CD4-positive, CD25-positive, alpha-beta regulatory T cell (primary cell): Measurements from ENCODE around the gene SDHAF3. TPM values are rescaled to one million over a fixed set of nuclear protein-coding genes. Genes with fewer than 3 reads are reported as not detected.
"Not testable (repeated sequence)": the region's sequence is repeated elsewhere in the genome, so short reads cannot be mapped to it uniquely, and the experiment has no call there.

Source experiments
- ATAC-seq, 2 donors: fragments of 150-1000 bp; cut with Tn5 transposase; one replicate each; pipeline ENCODE4 v1.10.0; 2021; ENCODE audit warnings: low read depth in 2 of 2, moderate number of reproducible peaks in 2 of 2, moderate library complexity in 1 of 2
- DNase-seq, 3 donors: peaks; one replicate each; pipeline versions ENCODE4 v3.0.0 to v3.0.0-alpha.2; 2012 to 2022; ENCODE audit warnings: mixed read lengths in 1 of 3
- H3K27ac ChIP-seq: one replicate; pipeline ENCODE4 v1.7.0; 2013; ENCODE audit warnings: mild to moderate bottlenecking, low read length; ENCODE audit not compliant: insufficient read depth, poor library complexity, severe bottlenecking
- H3K27me3 ChIP-seq: one replicate; pipeline ENCODE4 v1.7.0; 2013; ENCODE audit warnings: low read length; ENCODE audit not compliant: control insufficient read depth, insufficient read depth
- H3K36me3 ChIP-seq: one replicate; pipeline ENCODE4 v1.7.0; 2013; ENCODE audit warnings: mild to moderate bottlenecking, low read length, moderate library complexity; ENCODE audit not compliant: control insufficient read depth, insufficient read depth
- H3K4me1 ChIP-seq: 2 replicates; pipeline ENCODE4 v1.7.0; 2013; ENCODE audit warnings: mild to moderate bottlenecking, low read length; ENCODE audit not compliant: insufficient read depth, control insufficient read depth, poor library complexity, severe bottlenecking
- H3K4me3 ChIP-seq: one replicate; pipeline ENCODE4 v1.7.0; 2013; ENCODE audit warnings: low read depth, mild to moderate bottlenecking, low read length, moderate library complexity
- H3K9me3 ChIP-seq, 2 experiments: 1 replicate in 1 of 2; 2 replicates in 1 of 2; pipeline ENCODE4 v1.7.0; 2013; ENCODE audit warnings: low read length in 2 of 2, mild to moderate bottlenecking in 1 of 2, moderate library complexity in 1 of 2; ENCODE audit not compliant: control insufficient read depth in 2 of 2
- H3K27ac Mint-ChIP-seq, 3 donors: one replicate each; pipeline ENCODE4 v1.8.0; 2020 to 2022; ENCODE audit warnings: mild to moderate bottlenecking in 3 of 3, mixed read lengths in 3 of 3, moderate library complexity in 2 of 3
- H3K27me3 Mint-ChIP-seq: one replicate; pipeline ENCODE4 v1.8.0; 2022; ENCODE audit warnings: mild to moderate bottlenecking, mixed read lengths
- H3K36me3 Mint-ChIP-seq: one replicate; pipeline ENCODE4 v1.8.0; 2020; ENCODE audit warnings: mixed read lengths
- H3K4me1 Mint-ChIP-seq, 4 donors: one replicate each; pipeline ENCODE4 v1.8.0; 2020 to 2022; ENCODE audit warnings: mixed read lengths in 4 of 4, mild to moderate bottlenecking in 1 of 4
- H3K4me3 Mint-ChIP-seq, 4 donors: one replicate each; pipeline ENCODE4 v1.8.0; 2020 to 2022; ENCODE audit warnings: mild to moderate bottlenecking in 4 of 4, mixed read lengths in 4 of 4, moderate library complexity in 3 of 4
- H3K9me3 Mint-ChIP-seq, 7 donors: one replicate each; pipeline ENCODE4 v1.8.0; 2020 to 2022; ENCODE audit warnings: mixed read lengths in 7 of 7, mild to moderate bottlenecking in 3 of 7, moderate library complexity in 2 of 7
- polyA plus RNA-seq, 4 donors: library from polyadenylated mRNA; unstranded; fragments of 300-500 nt; fragmentation: Illumina TruSeq; gene quantifications; one replicate each; pipeline ENCODE4 v1.2.3, GENCODE V29; 2021
- total RNA-seq: library from RNA; stranded (reverse); gene quantifications from one replicate; pipeline ENCODE4 v1.2.3, GENCODE V29; 2022

The SDHAF3 gene
- total and polyA plus RNA-seq, 5 donors from 2014 or later, result 9.8 to 50.9 (median 39.4) TPM

DNA sequence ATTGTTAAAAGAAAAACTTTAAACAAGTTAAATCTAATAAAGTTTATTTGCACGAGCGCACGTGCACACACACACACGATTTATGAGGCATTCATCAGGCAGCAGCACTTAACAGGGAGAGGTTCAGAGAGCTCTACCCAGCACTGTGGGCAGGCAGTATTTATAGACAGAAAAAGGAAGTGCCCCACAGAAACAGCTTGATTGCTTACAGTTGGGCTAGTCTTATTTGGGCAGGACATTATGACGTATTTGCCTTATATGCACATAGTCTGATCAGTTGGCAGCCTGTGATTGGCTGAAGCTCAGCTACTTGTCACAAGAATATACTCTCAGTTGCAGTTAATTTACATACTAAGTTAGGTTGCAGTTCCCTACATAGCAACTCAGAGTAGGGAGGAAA lies 1.2 kb upstream of the SDHAF3 start:
- H3K4me1 ChIP-seq, result peaks cover 16% of the 10 kb centered on the region
- peaks cover 26 to 49% (median 33%) of the 10 kb centered on the region in 4 donors for H3K4me1 Mint-ChIP-seq
- H3K9me3 ChIP-seq, result no peaks in the 10 kb centered on the region
- H3K27ac ChIP-seq, result no peak overlapping the region
- peaks cover 0 to 7% (median 2%) of the 10 kb centered on the region in 7 donors for H3K9me3 Mint-ChIP-seq
- no peaks in the 10 kb centered on the region for H3K27me3 ChIP-seq
- DNase-seq (no peak), ATAC-seq (no peak)
- H3K4me3 Mint-ChIP-seq, result peak overlapping the region in 3 of 4 donors; percentile 7 to 97 (median 94)
- H3K4me3 ChIP-seq, result no peak overlapping the region
- H3K27me3 Mint-ChIP-seq, result peaks cover 15% of the 10 kb centered on the region
- peak overlapping the region; percentile 38 to 96 (median 91) for H3K27ac Mint-ChIP-seq
- no peaks in the 10 kb centered on the region for H3K36me3 ChIP-seq
- H3K36me3 Mint-ChIP-seq, result peaks cover 1% of the 10 kb centered on the region

DNA sequence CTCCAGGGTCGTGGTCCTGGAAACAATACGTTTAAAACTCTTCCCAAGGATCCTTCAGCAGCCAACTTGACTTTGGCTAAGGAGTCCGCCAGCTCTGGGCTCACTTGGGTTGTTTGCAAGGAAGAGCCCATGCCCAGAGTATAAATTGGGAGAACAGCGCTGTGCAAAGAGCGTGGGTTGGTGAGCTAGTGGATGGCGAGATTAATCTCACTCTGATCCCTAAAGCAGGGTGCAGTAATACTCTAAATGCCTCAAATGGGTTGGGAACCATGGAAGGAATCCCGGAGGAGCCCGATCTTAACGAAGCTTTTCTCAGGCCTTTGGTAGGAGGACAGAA lies 495 bp upstream of the SDHAF3 start:
- peak overlapping the region; percentile 69 for H3K4me3 ChIP-seq
- H3K36me3 ChIP-seq, result no peaks in the 10 kb centered on the region
- no peaks in the 10 kb centered on the region for H3K9me3 ChIP-seq
- no peaks in the 10 kb centered on the region for H3K27me3 ChIP-seq
- Mint-ChIP-seq H3K9me3 (peaks cover 0 to 7% (median 2%) of the 10 kb centered on the region in 7 donors), H3K27ac (peak overlapping the region; percentile 91 to 97 (median 96)), H3K4me3 (peak overlapping the region; percentile 94 to 97 (median 96)), H3K36me3 (peaks cover 4% of the 10 kb centered on the region), H3K4me1 (peaks cover 28 to 51% (median 35%) of the 10 kb centered on the region in 4 donors), H3K27me3 (peaks cover 14% of the 10 kb centered on the region)
- no peak for DNase-seq
- no peak for ATAC-seq
- peak overlapping the region; percentile 73 for H3K27ac ChIP-seq
- H3K4me1 ChIP-seq, result peaks cover 16% of the 10 kb centered on the region

DNA sequence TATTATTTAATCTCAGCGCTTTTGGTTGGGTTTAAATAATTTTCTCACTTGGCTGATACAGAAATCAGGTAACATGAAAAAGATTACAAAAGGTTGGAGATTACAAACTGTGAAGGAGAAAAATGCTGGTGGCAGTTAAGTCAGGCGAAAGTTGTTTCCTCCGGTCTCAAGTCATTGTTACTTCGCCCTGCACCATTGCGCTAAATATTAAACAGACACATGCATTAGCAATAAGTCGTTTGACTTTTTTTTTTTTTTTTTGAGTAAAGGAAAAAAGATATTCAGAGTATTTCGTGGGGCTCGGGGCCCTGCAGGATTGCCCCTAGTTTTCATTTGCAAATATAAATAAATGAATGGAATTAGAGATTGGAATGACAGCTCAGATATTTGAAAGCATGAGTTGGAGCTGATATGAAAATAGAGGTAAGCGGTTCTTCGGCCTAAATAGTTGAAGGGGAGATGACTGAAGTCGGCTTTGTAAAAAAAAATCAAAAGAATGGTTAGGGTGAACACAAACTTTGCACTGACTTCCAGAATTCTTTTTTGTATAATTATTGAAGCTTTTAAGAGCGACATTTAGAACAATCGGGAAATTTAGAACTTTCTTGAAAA lies 914 bp downstream of the SDHAF3 start:
- Histone ChIP-seq H3K36me3 (no peaks in the 10 kb centered on the region), H3K27me3 (no peaks in the 10 kb centered on the region), H3K4me3 (peak overlapping the region; percentile 98), H3K9me3 (no peaks in the 10 kb centered on the region), H3K27ac (peak overlapping the region; percentile 73), H3K4me1 (peaks cover 16% of the 10 kb centered on the region)
- H3K36me3 Mint-ChIP-seq, result peaks cover 8% of the 10 kb centered on the region
- H3K4me1 Mint-ChIP-seq, result peaks cover 31 to 57% (median 38%) of the 10 kb centered on the region in 4 donors
- peaks cover 0 to 7% (median 2%) of the 10 kb centered on the region in 7 donors for H3K9me3 Mint-ChIP-seq
- DNase-seq, result peak in 1 of 3 donors; percentile 28
- H3K27ac Mint-ChIP-seq, result peak overlapping the region; percentile 82 to 96 (median 91)
- H3K27me3 Mint-ChIP-seq, result peaks cover 9% of the 10 kb centered on the region
- peak overlapping the region; percentile 94 to 97 (median 96) for H3K4me3 Mint-ChIP-seq
- ATAC-seq, result no peak

DNA sequence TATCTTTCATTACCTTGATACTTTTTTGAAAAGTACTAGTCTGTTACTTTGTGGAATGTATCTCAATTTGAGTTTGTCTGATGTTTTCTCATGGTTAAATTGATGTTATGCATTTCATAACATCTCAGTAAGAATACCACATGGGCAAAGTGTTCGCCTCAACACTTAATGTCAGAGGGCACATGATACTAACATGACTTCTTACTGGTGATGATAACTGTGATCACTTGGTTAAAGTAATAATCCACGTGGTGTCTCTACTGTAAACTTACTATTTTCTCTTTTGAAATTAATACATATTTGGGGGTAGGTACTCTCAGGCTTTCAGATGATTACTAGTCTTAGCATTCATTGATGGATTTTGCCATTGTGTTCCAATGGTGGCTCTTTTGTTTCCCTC lies 2.2 kb downstream of the SDHAF3 start:
- Histone ChIP-seq H3K27ac (no peak overlapping the region), H3K27me3 (no peaks in the 10 kb centered on the region), H3K9me3 (no peaks in the 10 kb centered on the region), H3K36me3 (no peaks in the 10 kb centered on the region), H3K4me3 (no peak overlapping the region), H3K4me1 (peaks cover 16% of the 10 kb centered on the region)
- Mint-ChIP-seq H3K4me3 (peak overlapping the region; percentile 10 to 76 (median 41)), H3K27me3 (peaks cover 9% of the 10 kb centered on the region), H3K4me1 (peaks cover 34 to 64% (median 40%) of the 10 kb centered on the region in 4 donors), H3K9me3 (peaks cover 2 to 5% (median 3%) of the 10 kb centered on the region in 7 donors), H3K36me3 (peaks cover 11% of the 10 kb centered on the region), H3K27ac (no peak overlapping the region)
- ATAC-seq (no peak), DNase-seq (no peak)

DNA sequence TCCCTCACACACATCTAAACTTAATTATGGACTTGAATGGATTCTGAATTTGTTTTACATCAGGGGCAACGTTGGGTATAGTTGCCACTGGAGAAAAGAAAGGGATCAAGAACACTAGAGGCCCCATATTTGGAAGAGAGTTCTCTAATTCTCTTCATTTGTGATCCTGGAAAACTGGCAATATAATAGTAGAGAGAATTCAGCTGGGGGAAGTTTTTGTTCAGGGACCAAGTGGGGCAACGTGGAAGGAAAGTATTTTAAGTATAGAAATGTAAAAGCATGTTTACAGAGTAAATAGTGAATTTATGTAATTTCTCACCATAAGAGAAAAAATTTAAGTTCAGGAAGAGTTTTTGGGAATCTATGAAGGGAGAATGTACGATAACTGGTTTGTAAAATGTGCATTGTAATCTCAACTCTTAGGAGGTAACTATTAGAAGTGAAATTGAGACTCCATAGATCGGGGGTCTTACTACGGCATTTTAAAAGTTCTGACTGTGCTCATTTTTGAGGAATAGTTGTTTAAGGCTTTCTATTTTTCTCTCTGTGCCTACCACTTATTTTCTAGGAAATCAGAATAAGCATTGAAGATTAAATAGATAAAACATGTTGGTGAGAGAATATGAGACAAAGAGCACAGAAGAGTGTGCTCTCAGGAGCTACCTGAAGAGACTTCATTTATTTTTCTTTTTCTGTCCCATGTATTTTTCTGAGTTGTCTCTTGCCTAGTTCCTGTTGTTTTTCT lies 3.4 kb downstream of the SDHAF3 start:
- H3K27me3 ChIP-seq, result no peaks in the 10 kb centered on the region
- peaks cover 16% of the 10 kb centered on the region for H3K4me1 ChIP-seq
- Mint-ChIP-seq H3K4me3 (peak overlapping the region in 1 of 4 donors; percentile 33), H3K36me3 (peaks cover 20% of the 10 kb centered on the region), H3K27me3 (peaks cover 6% of the 10 kb centered on the region), H3K4me1 (peaks cover 38 to 71% (median 46%) of the 10 kb centered on the region in 4 donors), H3K9me3 (peaks cover 4 to 12% (median 6%) of the 10 kb centered on the region in 7 donors), H3K27ac (no peak overlapping the region)
- H3K36me3 ChIP-seq, result no peaks in the 10 kb centered on the region
- no peak overlapping the region for H3K4me3 ChIP-seq
- peaks cover 0 to 7% of the 10 kb centered on the region in 2 experiments for H3K9me3 ChIP-seq
- DNase-seq (no peak), ATAC-seq (no peak)
- no peak overlapping the region for H3K27ac ChIP-seq

DNA sequence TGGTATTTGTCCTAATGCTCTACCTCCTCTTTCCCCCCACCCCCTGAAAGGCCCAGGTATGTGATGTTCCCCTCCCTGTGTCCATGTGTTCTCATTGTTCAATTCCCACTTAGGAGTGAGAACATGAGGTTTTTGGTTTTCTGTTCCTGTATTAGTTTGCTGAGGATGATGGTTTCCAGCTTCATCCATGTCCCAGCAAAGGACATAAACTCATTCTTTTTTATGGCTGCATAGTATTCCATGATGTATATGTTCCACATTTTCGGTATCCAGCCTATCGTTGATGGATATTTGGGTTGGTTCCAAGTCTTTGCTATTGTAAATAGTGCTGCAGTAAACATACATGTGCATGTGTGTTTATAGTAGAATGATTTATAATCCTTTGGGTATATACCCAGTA lies 5.6 kb downstream of the SDHAF3 start:
- peaks cover 35 to 62% (median 41%) of the 10 kb centered on the region in 4 donors for H3K4me1 Mint-ChIP-seq
- not testable (repeated sequence) for ATAC-seq, H3K36me3 ChIP-seq, H3K4me3 ChIP-seq, H3K27me3 Mint-ChIP-seq, H3K9me3 ChIP-seq, H3K27ac Mint-ChIP-seq, DNase-seq, H3K4me3 Mint-ChIP-seq, H3K27me3 ChIP-seq, H3K27ac ChIP-seq
- peaks cover 0 to 12% (median 4%) of the 10 kb centered on the region in 7 donors for H3K9me3 Mint-ChIP-seq
- peaks cover 28% of the 10 kb centered on the region for H3K36me3 Mint-ChIP-seq
- peaks cover 12% of the 10 kb centered on the region for H3K4me1 ChIP-seq

DNA sequence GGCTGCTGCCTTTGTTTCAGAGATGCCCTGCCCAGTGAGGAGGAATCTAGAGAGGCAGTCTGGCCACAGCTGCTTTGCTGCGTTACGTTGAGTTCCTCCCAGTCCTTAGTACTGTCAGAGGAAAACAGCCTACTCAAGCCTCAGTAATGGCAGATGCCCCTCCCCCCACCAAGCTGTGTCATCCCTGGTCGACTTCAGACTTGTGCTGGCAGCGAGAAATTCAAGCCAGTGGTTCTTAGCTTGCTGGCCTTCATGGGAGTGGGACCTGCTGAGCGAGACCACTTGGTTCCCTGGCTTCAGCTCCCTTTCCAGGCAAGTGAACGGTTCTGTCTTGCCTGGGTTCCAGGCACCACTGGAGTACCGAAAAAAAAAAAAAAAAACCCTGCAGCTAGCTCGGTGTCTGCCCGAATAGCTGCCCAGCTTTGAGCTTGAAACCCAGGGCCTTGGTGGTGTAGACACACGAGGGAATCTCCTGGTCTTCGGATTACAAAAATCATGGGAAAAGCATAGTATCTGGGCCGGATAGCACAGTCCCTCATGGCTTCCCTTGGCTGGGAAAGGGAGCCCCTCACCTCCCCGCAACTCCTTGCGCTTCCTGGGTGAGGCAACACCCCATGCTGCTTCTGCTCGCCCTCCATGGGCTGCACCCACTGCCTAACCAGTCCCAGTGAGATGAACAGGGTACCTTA lies 9.1 kb downstream of the SDHAF3 start:
- peaks cover 0 to 7% of the 10 kb centered on the region in 2 experiments for H3K9me3 ChIP-seq
- H3K4me3 ChIP-seq, result no peak overlapping the region
- H3K36me3 ChIP-seq, result no peaks in the 10 kb centered on the region
- no peaks in the 10 kb centered on the region for H3K4me1 ChIP-seq
- Mint-ChIP-seq H3K36me3 (peaks cover 23% of the 10 kb centered on the region), H3K9me3 (peaks cover 0 to 12% (median 4%) of the 10 kb centered on the region in 7 donors), H3K4me1 (peaks cover 21 to 50% (median 30%) of the 10 kb centered on the region in 4 donors), H3K4me3 (no peak overlapping the region), H3K27ac (no peak overlapping the region), H3K27me3 (no peaks in the 10 kb centered on the region)
- H3K27me3 ChIP-seq, result no peaks in the 10 kb centered on the region
- H3K27ac ChIP-seq, result no peak overlapping the region
- ATAC-seq, result no peak
- no peak for DNase-seq
